ENCODE measurements around the gene MGAT2. TPM values are rescaled to one million over a fixed set of nuclear protein-coding genes. Genes with fewer than 3 reads are reported as not detected.
A peak's percentile ranks its signal among the peaks of the same experiment; 100 is the strongest.

The MGAT2 gene
- total and polyA plus RNA-seq, 2 of the 4 experiments (the other 2 are of a cell fraction): 36.6 to 67.6 TPM

DNA sequence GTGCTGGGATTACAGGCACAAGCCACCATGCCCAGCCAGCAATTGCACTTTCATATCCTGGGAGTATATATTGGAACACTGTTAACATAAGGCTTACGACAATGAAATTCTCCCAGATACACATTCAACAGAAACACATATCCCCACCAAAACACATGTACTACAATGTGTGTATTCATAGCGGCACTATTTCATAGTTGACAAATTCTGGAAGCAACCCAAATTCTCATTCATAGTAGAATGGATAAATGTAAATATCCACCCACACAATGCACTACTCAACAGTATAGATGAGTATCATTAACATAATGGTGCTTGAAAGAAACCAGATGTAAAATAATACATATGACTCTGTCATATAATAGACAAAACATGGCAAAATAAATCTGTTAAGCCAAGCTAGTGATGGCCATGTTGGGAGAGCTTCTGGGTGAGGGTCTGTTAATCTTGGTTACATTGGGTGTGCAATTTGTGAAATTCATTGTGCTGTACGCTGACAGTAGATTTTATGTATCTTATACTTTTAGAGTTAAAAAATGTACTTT lies 17.0 kb downstream of the MGAT2 start:
- no peaks in the 10 kb centered on the region for H3K27me3 ChIP-seq (ENCODE audit: control insufficient read depth, insufficient read depth, low read length)
- H3K56ac ChIP-seq (ENCODE audit: extremely low read depth, insufficient read depth, low read length): no peak overlapping the region
- no peak overlapping the region for H4K8ac ChIP-seq (ENCODE audit: low read depth in 2 of 2, low read length in 2 of 2)
- H3K9ac ChIP-seq (ENCODE audit: low read depth, low read length): no peak overlapping the region
- no peak overlapping the region for H3K18ac ChIP-seq (ENCODE audit: low read depth, low read length)
- no peak for TF ChIP-seq RAD21 (IDR thresholded peaks at IDR 0.05; ENCODE audit: low read length)
- no peak for TF ChIP-seq SMC3 (IDR thresholded peaks at IDR 0.05; ENCODE audit: low read depth, low read length)
- no peak for TF ChIP-seq CHD1 (IDR thresholded peaks at IDR 0.05; ENCODE audit: low read depth, low read length)
- no peak for TF ChIP-seq RFX5 (IDR thresholded peaks at IDR 0.05; ENCODE audit: low read depth, low read length)
- TF ChIP-seq ELK1 (IDR thresholded peaks at IDR 0.05; ENCODE audit: borderline replicate concordance, low read depth, low read length): no peak
- TF ChIP-seq NFE2L2 (IDR thresholded peaks at IDR 0.05; ENCODE audit: low read depth, low read length): no peak
- TF ChIP-seq FOS (IDR thresholded peaks at IDR 0.05; ENCODE audit: low read depth, low read length): no peak
- TF ChIP-seq BHLHE40 (IDR thresholded peaks at IDR 0.05; ENCODE audit: low read depth, low read length): no peak
- no peak for TF ChIP-seq MAFK (IDR thresholded peaks at IDR 0.05; ENCODE audit: low read depth, low read length)
- no peak for TF ChIP-seq POLR2A (IDR thresholded peaks at IDR 0.05; ENCODE audit: low read depth, low read length)
- TF ChIP-seq MXI1 (IDR thresholded peaks at IDR 0.05; ENCODE audit: borderline replicate concordance, low read depth, low read length): no peak
- TF ChIP-seq RCOR1 (IDR thresholded peaks at IDR 0.05; ENCODE audit: insufficient replicate concordance, low read length): no peak
- no peak for TF ChIP-seq MAZ (IDR thresholded peaks at IDR 0.05; ENCODE audit: borderline replicate concordance, low read depth, low read length)
- TF ChIP-seq, protein P1, sequence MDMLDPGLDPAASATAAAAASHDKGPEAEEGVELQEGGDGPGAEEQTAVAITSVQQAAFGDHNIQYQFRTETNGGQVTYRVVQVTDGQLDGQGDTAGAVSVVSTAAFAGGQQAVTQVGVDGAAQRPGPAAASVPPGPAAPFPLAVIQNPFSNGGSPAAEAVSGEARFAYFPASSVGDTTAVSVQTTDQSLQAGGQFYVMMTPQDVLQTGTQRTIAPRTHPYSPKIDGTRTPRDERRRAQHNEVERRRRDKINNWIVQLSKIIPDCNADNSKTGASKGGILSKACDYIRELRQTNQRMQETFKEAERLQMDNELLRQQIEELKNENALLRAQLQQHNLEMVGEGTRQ (IDR thresholded peaks at IDR 0.05; ENCODE audit: low read depth, low read length): no peak
- TF ChIP-seq, protein P2, sequence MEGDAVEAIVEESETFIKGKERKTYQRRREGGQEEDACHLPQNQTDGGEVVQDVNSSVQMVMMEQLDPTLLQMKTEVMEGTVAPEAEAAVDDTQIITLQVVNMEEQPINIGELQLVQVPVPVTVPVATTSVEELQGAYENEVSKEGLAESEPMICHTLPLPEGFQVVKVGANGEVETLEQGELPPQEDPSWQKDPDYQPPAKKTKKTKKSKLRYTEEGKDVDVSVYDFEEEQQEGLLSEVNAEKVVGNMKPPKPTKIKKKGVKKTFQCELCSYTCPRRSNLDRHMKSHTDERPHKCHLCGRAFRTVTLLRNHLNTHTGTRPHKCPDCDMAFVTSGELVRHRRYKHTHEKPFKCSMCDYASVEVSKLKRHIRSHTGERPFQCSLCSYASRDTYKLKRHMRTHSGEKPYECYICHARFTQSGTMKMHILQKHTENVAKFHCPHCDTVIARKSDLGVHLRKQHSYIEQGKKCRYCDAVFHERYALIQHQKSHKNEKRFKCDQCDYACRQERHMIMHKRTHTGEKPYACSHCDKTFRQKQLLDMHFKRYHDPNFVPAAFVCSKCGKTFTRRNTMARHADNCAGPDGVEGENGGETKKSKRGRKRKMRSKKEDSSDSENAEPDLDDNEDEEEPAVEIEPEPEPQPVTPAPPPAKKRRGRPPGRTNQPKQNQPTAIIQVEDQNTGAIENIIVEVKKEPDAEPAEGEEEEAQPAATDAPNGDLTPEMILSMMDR (conservative IDR thresholded peaks at IDR 0.05; ENCODE audit: low read depth, low read length): no peak
- no peak for TF ChIP-seq CEBPB (IDR thresholded peaks at IDR 0.05; ENCODE audit: low read depth, low read length)
- in situ Hi-C loops (cut with MboI; ENCODE audit: low sequenced_read_pairs): loop anchor here (5.0 kb wide), 1 partner anchor 130 kb away; the partner anchor contains the start of gene KLHDC2
- no peak overlapping the region for H3K4me3 ChIP-seq (ENCODE audit: insufficient read depth, low read depth, low read length)
- H4K20me1 ChIP-seq (ENCODE audit: insufficient read depth, low read length): peaks cover 33% of the 10 kb centered on the region
- no peak overlapping the region for H2AK9ac ChIP-seq (replicated peaks; ENCODE audit: low read depth, low read length, poor library complexity)
- peaks cover 8% of the 10 kb centered on the region for H3K9me1 ChIP-seq (ENCODE audit: insufficient read depth, low read length)
- no peaks in the 10 kb centered on the region for H3K9me3 ChIP-seq (ENCODE audit: control insufficient read depth, insufficient read depth, low read length)
- no peak overlapping the region for H2AK5ac ChIP-seq (ENCODE audit: low read depth, low read length)
- peak; percentile 62 for DNase-seq
- H2BK5ac ChIP-seq (ENCODE audit: low read depth, low read length, poor library complexity, severe bottlenecking): no peak overlapping the region
- H2BK20ac ChIP-seq (ENCODE audit: low read depth, low read length): no peak overlapping the region
- POLR2A ChIA-PET (ENCODE audit: unreplicated experiment): no interaction called here
- dilution Hi-C loops (cut with HindIII; ENCODE audit: low sequenced_read_pairs, unreplicated experiment): no loop called here
- peaks cover 33 to 72% of the 10 kb centered on the region in 2 experiments for H3K79me1 ChIP-seq (ENCODE audit: low read depth in 1 of 2, low read length in 2 of 2)
- no peak overlapping the region for H2BK120ac ChIP-seq (ENCODE audit: low read depth, low read length)
- H2AFZ ChIP-seq (replicated peaks; ENCODE audit: low read length, poor library complexity): no peak overlapping the region
- H3K36me3 ChIP-seq (ENCODE audit: control insufficient read depth, insufficient read depth, low read length): peaks cover 8% of the 10 kb centered on the region; the same call in 1 of the 2 replicates
- H4K91ac ChIP-seq (ENCODE audit: insufficient read depth, low read depth, low read length): no peak overlapping the region
- H4K5ac ChIP-seq (ENCODE audit: low read depth, low read length): no peak overlapping the region
- no peak overlapping the region for H3K4me2 ChIP-seq (ENCODE audit: low read depth, low read length)
- no peak for ATAC-seq (ENCODE audit: low read depth)
- intact Hi-C loops (cut with micrococcal nuclease): no loop called here
- no peak overlapping the region for H3K27ac ChIP-seq (ENCODE audit: insufficient read depth, low read length)
- no peak overlapping the region for H2BK15ac ChIP-seq (ENCODE audit: low read depth, low read length)
- no peak overlapping the region for H3K23ac ChIP-seq (ENCODE audit: low read depth, low read length)
- no peak overlapping the region for H3K14ac ChIP-seq (replicated peaks; ENCODE audit: low read depth, low read length)
- BruUV-seq (replicated peaks): no TSS peak
- CTCF ChIA-PET: no interaction called here
- H3K4ac ChIP-seq (ENCODE audit: low read depth, low read length): no peak overlapping the region
- WGBS, 2 experiments (ENCODE audit: extremely low coverage in 2 of 2, insufficient read length in 1 of 2): no CpG with 5 or more reads among the region's 3 CpGs
- H3K4me1 ChIP-seq (ENCODE audit: control insufficient read depth, insufficient read depth, low read length): peaks cover 2% of the 10 kb centered on the region; the same call in 1 of the 2 replicates

Measured in IMR-90 (cell line).